ENCODE data around the gene MANEAL.
A peak's percentile ranks its signal among the peaks of the same experiment; 100 is the strongest.

Gene MANEAL

GRCh38 chr1:37813529-37814145 is 20.0 kb downstream of the MANEAL start:
- Histone ChIP-seq H3K36me3 (peaks cover 43 to 83% (median 61%) of the 10 kb centered on the region in 11 experiments), H3K4me2 (no peak overlapping the region), H4K20me1 (peaks cover 0 to 53% (median 36%) of the 10 kb centered on the region in 11 experiments; a peak in 15 of 22 replicates), H3K4me1 (peaks cover 12 to 35% (median 25%) of the 10 kb centered on the region in 10 experiments), H3K9ac (no peak overlapping the region), H3K27ac (no peak overlapping the region), H3K27me3 (no peaks in the 10 kb centered on the region), H3K9me3 (replicated peaks in 1 of 11) (no peaks in the 10 kb centered on the region), H3K4me3 (no peak overlapping the region)
- TF ChIP-seq Cebpa-rat (IDR thresholded peaks at IDR 0.05): no peak

GRCh38 chr1:37814252-37814651 is 20.6 kb downstream of the MANEAL start:
- peaks cover 0 to 48% (median 36%) of the 10 kb centered on the region in 11 experiments; a peak in 15 of 22 replicates for H4K20me1 ChIP-seq
- no peaks in the 10 kb centered on the region for H3K27me3 ChIP-seq
- H3K4me2 ChIP-seq: no peak overlapping the region
- H3K9ac ChIP-seq: no peak overlapping the region
- H3K9me3 ChIP-seq (replicated peaks in 1 of 11): no peaks in the 10 kb centered on the region
- no peak overlapping the region for H3K4me3 ChIP-seq
- no peak overlapping the region for H3K27ac ChIP-seq
- peaks cover 48 to 90% (median 66%) of the 10 kb centered on the region in 11 experiments for H3K36me3 ChIP-seq
- peaks cover 6 to 30% (median 19%) of the 10 kb centered on the region in 10 experiments for H3K4me1 ChIP-seq
- TF ChIP-seq Cebpa-rat (IDR thresholded peaks at IDR 0.05): no peak

- H3K36me3 ChIP-seq: peaks cover 74 to 100% (median 93%) of the 10 kb centered on the region in 11 experiments
- TF ChIP-seq Cebpa-rat (IDR thresholded peaks at IDR 0.05): no peak
Observed at GRCh38 chr1:37817481-37817880, 23.8 kb downstream of the MANEAL start.

GRCh38 chr1:37821481-37821880 is 27.8 kb downstream of the MANEAL start:
- Histone ChIP-seq H4K20me1 (peaks cover 0 to 20% (median 0%) of the 10 kb centered on the region in 11 experiments; a peak in 4 of 22 replicates), H3K27me3 (no peaks in the 10 kb centered on the region), H3K36me3 (peaks cover 65 to 100% (median 91%) of the 10 kb centered on the region in 11 experiments), H3K9me3 (replicated peaks in 1 of 11) (no peaks in the 10 kb centered on the region), H3K4me3 (no peak overlapping the region), H3K9ac (no peak overlapping the region), H3K4me2 (peak overlapping the region in 1 of 11 experiments; percentile 13; a peak in 1 of 22 replicates), H3K4me1 (peaks cover 0 to 71% (median 20%) of the 10 kb centered on the region in 10 experiments; a peak in 15 of 20 replicates), H3K27ac (no peak overlapping the region)
- TF ChIP-seq Cebpa-rat (IDR thresholded peaks at IDR 0.05): no peak

More at GRCh38 chr1:37817481-37817880, 23.8 kb downstream of the MANEAL start:
- Histone ChIP-seq H3K27me3 (no peaks in the 10 kb centered on the region), H3K4me3 (no peak overlapping the region), H3K27ac (no peak overlapping the region), H4K20me1 (peaks cover 0 to 30% (median 23%) of the 10 kb centered on the region in 11 experiments; a peak in 14 of 22 replicates), H3K9me3 (replicated peaks in 1 of 11) (no peaks in the 10 kb centered on the region), H3K9ac (no peak overlapping the region), H3K4me2 (no peak overlapping the region), H3K4me1 (peaks cover 0 to 32% (median 5%) of the 10 kb centered on the region in 10 experiments; a peak in 10 of 20 replicates)

DNA sequence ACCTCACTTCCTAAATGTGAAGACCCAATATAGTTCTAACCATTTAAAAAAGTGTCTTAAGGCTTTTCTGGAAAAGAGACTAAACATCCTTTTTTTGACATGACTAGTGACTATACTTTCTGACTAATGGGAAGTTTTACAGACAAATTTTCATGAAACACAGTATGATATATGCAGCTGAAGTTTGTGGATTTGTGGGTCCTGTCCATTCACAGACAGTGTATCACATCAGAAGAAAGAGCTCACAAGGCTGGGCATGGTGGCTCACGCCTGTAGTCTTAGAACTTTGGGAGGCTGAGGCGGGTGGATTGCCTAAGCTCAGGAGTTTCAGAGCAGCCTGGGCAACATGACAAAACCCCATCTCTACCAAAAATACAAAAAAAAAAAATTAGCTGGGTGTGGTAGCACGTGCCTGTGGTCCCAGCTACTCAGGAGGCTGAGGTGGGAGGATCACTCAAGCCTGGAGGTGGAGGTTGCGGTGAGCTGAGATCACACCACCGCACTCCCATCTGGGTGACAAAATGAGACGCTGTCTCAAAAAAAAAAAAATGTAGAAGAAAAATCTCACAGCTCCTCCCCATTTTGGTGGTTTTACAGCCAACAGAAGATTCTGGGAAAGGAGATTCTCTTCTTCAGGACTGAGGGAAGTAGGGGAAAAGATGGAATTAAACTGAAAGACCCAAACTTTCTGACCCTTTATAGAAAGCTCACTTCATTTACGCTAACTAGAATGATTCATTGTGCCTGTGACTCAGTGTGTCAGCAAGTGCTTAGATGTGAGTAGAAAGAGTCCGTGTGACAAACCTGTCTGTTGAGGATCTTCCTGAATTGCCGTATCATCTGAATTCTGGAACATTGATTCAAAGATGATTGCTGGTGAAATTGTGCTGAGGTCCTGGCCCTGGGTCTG is 29.5 kb downstream of the MANEAL start:
- H4K20me1 ChIP-seq: peaks cover 0 to 21% (median 0%) of the 10 kb centered on the region in 11 experiments; a peak in 4 of 22 replicates
- H3K27me3 ChIP-seq: no peaks in the 10 kb centered on the region
- no peak overlapping the region for H3K9ac ChIP-seq
- H3K27ac ChIP-seq: peak overlapping the region in 2 of 11 experiments; percentile 3 to 7; a peak in 3 of 22 replicates
- peaks cover 0 to 73% (median 20%) of the 10 kb centered on the region in 10 experiments; a peak in 15 of 20 replicates for H3K4me1 ChIP-seq
- H3K36me3 ChIP-seq: peaks cover 56 to 100% (median 88%) of the 10 kb centered on the region in 11 experiments
- H3K9me3 ChIP-seq (replicated peaks in 1 of 11): no peaks in the 10 kb centered on the region
- peak overlapping the region in 3 of 11 experiments; percentile 71 to 89 (median 83); a peak in 5 of 22 replicates for H3K4me2 ChIP-seq
- no peak overlapping the region for H3K4me3 ChIP-seq
- TF ChIP-seq Cebpa-rat (IDR thresholded peaks at IDR 0.05): no peak

DNA sequence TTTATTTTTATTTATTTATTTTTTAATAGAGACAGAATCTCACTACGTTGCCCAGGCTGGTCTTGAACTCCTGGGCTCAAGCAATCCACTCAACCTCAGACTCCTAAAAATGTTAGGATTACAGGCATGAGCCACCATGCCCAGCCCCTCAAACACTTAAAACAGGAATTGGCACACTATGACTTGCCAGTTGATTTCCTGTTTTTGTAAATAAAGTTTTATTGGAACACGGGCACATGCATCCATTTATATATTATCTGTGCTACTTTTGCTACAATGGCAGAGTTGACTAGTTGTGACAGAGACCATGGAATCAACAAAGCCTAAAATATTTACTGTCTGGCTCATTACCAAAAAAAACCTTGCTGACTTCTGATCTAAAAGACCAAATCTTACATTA is 30.4 kb downstream of the MANEAL start:
- Histone ChIP-seq H3K9me3 (replicated peaks in 1 of 11) (no peaks in the 10 kb centered on the region), H3K27ac (peak overlapping the region in 1 of 11 experiments; percentile 7; a peak in 3 of 22 replicates), H3K36me3 (peaks cover 61 to 100% (median 91%) of the 10 kb centered on the region in 11 experiments), H4K20me1 (peaks cover 0 to 21% (median 0%) of the 10 kb centered on the region in 11 experiments; a peak in 5 of 22 replicates), H3K4me2 (peak overlapping the region in 3 of 11 experiments; percentile 71 to 89 (median 83); a peak in 6 of 22 replicates), H3K9ac (no peak overlapping the region), H3K4me1 (peaks cover 0 to 73% (median 20%) of the 10 kb centered on the region in 10 experiments; a peak in 15 of 20 replicates), H3K27me3 (no peaks in the 10 kb centered on the region), H3K4me3 (no peak overlapping the region)
- TF ChIP-seq Cebpa-rat (IDR thresholded peaks at IDR 0.05): no peak

GRCh38 chr1:37825506-37825905 is 31.9 kb downstream of the MANEAL start:
- Histone ChIP-seq H3K36me3 (peaks cover 66 to 100% (median 92%) of the 10 kb centered on the region in 11 experiments), H3K9ac (peak overlapping the region in 3 of 11 experiments; percentile 19 to 41 (median 21); a peak in 3 of 22 replicates), H4K20me1 (peaks cover 0 to 21% (median 0%) of the 10 kb centered on the region in 11 experiments; a peak in 5 of 22 replicates), H3K27me3 (no peaks in the 10 kb centered on the region), H3K4me3 (peak overlapping the region in 3 of 10 experiments; percentile 16 to 25 (median 19); a peak in 3 of 20 replicates), H3K9me3 (replicated peaks in 1 of 11) (no peaks in the 10 kb centered on the region), H3K27ac (peak overlapping the region in 7 of 11 experiments; percentile 17 to 51 (median 39); a peak in 9 of 22 replicates), H3K4me2 (peak overlapping the region in 9 of 11 experiments; percentile 15 to 89 (median 71); a peak in 17 of 22 replicates), H3K4me1 (peaks cover 0 to 61% (median 16%) of the 10 kb centered on the region in 10 experiments; a peak in 15 of 20 replicates)
- TF ChIP-seq Cebpa-rat (IDR thresholded peaks at IDR 0.05): no peak

DNA sequence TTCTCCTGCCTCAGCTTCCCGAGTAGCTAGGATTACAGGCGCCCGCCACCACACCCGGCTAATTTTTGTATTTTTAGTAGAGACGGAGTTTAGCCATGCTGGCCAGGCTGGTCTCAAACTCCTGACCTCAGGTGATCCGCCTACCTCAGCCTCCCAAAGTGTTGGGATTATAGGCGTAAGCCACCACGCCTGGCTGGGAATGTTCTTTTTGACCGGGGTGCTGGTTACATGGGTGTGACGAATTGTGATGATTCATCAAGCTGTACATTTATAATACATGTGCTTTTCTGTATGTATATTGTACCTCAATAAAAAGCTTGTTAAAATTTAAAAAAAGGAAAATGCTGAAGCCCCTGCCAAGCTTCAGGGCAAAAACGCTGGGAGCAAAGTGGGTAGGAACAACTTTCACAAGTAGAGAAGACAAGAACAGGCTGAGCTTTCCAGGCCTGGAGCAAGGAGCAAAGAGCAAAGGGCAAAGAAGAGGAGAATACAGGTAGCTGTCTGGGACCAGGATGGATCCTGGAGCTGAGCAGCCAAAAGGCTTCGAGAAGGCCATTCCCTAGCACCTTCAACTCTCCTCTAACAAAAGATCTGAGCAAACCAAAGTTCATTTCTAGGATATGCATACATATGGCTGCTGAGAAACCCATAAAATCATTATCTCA is 34.9 kb downstream of the MANEAL start:
- H3K4me2 ChIP-seq: no peak overlapping the region
- H3K9ac ChIP-seq: no peak overlapping the region
- H3K27me3 ChIP-seq: no peaks in the 10 kb centered on the region
- H4K20me1 ChIP-seq: peaks cover 0 to 21% (median 0%) of the 10 kb centered on the region in 11 experiments; a peak in 7 of 22 replicates
- peaks cover 67 to 100% (median 92%) of the 10 kb centered on the region in 11 experiments for H3K36me3 ChIP-seq
- H3K9me3 ChIP-seq (replicated peaks in 1 of 11): no peaks in the 10 kb centered on the region
- TF ChIP-seq Cebpa-rat (IDR thresholded peaks at IDR 0.05): no peak
- peaks cover 0 to 32% (median 16%) of the 10 kb centered on the region in 10 experiments; a peak in 15 of 20 replicates for H3K4me1 ChIP-seq
- no peak overlapping the region for H3K4me3 ChIP-seq
- H3K27ac ChIP-seq: no peak overlapping the region
